VCaP (cell line): ENCODE results near the gene TBX15.

Experiments used
- H3K27ac ChIP-seq: fragments of 450-650 bp; 2 replicates; pipeline ENCODE4 v1.5.1; 2017
- TF ChIP-seq, protein P1 (sequence below): fragments of 450-650 bp; conservative IDR thresholded peaks from 2 replicates; pipeline ENCODE4 v1.5.1; 2017; ENCODE audit warnings: mild to moderate bottlenecking, moderate library complexity

Gene TBX15

GRCh38 chr1:118868387-118868786, 119.8 kb downstream of the TBX15 start:
- TF ChIP-seq, protein P1, sequence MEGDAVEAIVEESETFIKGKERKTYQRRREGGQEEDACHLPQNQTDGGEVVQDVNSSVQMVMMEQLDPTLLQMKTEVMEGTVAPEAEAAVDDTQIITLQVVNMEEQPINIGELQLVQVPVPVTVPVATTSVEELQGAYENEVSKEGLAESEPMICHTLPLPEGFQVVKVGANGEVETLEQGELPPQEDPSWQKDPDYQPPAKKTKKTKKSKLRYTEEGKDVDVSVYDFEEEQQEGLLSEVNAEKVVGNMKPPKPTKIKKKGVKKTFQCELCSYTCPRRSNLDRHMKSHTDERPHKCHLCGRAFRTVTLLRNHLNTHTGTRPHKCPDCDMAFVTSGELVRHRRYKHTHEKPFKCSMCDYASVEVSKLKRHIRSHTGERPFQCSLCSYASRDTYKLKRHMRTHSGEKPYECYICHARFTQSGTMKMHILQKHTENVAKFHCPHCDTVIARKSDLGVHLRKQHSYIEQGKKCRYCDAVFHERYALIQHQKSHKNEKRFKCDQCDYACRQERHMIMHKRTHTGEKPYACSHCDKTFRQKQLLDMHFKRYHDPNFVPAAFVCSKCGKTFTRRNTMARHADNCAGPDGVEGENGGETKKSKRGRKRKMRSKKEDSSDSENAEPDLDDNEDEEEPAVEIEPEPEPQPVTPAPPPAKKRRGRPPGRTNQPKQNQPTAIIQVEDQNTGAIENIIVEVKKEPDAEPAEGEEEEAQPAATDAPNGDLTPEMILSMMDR, result no peak
- no peak overlapping the region for H3K27ac ChIP-seq

DNA sequence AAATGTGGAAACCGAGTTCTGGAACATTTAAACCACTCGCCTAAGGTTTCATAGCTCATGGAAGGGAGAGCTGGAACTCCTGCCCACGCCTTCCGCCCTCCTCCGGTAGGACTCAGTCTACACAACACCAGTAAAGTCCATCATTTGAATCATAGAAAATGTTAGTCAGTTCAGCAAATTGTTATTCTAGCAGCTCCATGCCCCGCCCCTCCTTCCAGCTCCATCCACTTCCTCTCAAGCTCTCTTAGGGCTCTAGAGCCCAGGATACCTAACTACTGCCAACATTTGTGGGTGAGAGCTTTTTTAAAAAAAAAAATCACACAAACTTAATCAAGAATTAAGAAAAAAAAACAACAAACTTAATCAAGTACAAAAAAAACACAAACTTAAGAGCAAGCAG, 121.8 kb downstream of the TBX15 start:
- TF ChIP-seq, protein P1, result no peak
- no peak overlapping the region for H3K27ac ChIP-seq

- TF ChIP-seq, protein P1, result no peak
- H3K27ac ChIP-seq, result no peak overlapping the region
These were observed 124.5 kb downstream of the TBX15 start for GRCh38 chr1:118863688-118864087.

GRCh38 chr1:118862755-118863154, 125.4 kb downstream of the TBX15 start:
- no peak overlapping the region for H3K27ac ChIP-seq
- TF ChIP-seq, protein P1, result no peak

DNA sequence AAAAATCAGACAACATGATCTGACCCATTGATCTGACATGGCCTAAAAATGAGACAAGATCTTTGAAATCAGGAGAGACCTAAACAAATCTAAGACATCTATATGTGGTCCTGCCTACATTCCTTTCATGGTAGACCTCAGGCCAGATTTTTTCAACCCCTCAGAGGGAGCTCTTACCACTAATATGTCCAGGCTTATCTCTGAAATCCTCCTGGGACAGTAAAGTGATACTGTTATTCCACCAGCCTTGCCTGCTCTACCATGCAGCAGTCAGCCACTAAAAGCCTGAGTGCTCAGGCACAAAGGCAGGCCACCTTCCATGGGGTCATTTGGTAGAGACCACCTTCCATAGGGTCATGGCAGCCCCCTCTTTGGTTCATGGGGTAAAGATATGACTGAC, 126.9 kb downstream of the TBX15 start:
- TF ChIP-seq, protein P1, result no peak
- H3K27ac ChIP-seq, result no peak overlapping the region

- TF ChIP-seq, protein P1, result no peak
These were observed 128.1 kb downstream of the TBX15 start for GRCh38 chr1:118859999-118860398.

DNA sequence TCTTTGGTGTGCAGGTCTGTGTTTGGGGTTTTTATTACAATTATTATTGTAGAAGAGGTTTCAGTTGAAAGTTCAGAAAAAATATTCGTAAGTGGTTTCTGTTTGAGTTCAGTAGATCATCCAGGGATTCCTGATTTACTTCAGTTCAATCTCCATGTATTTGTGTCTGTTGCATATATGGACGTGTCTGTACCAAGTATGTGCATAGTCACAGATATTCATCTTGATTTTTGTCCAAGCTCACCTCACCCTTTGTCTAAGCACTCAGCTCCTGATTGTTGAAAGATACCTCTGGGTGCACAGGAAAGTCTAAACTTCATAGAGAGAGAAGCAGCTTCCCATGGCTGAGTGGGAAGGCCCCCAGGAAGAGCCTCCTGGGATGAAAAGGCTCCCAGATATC, 141.7 kb downstream of the TBX15 start:
- H3K27ac ChIP-seq, result no peak overlapping the region
- TF ChIP-seq, protein P1, result no peak

More at GRCh38 chr1:118859999-118860398, 128.1 kb downstream of the TBX15 start:
- no peak overlapping the region for H3K27ac ChIP-seq
